IPS-NIHi7 (cell line): ENCODE results near the gene RBM23.
"Not testable (repeated sequence)": the region's sequence is repeated elsewhere in the genome, so short reads cannot be mapped to it uniquely, and the experiment has no call there.

Experiments
- DNase-seq: peaks from one replicate; pipeline ENCODE4 v3.0.0; 2012; ENCODE audit warnings: mixed read lengths; ENCODE audit errors: extremely low spot score

Gene RBM23

GRCh38 chr14:22919601-22919921, 612 bp upstream of the RBM23 start:
- DNase-seq = no peak

- no peak for DNase-seq
Observed at GRCh38 chr14:22915886-22916521, 2.9 kb downstream of the RBM23 start.

GRCh38 chr14:22914836-22915235, 4.1 kb downstream of the RBM23 start:
- DNase-seq = not testable (repeated sequence)

GRCh38 chr14:22910916-22911315, 8.0 kb downstream of the RBM23 start:
- DNase-seq = no peak

GRCh38 chr14:22908601-22909000, 10.3 kb downstream of the RBM23 start:
- no peak for DNase-seq

GRCh38 chr14:22907429-22907828, 11.5 kb downstream of the RBM23 start:
- DNase-seq = no peak

- DNase-seq = no peak
Observed at GRCh38 chr14:22906073-22906472, 12.9 kb downstream of the RBM23 start.

- DNase-seq = no peak
Observed at GRCh38 chr14:22905627-22906026, 13.3 kb downstream of the RBM23 start.

- no peak for DNase-seq
Observed at GRCh38 chr14:22903742-22904087, 15.2 kb downstream of the RBM23 start.

- no peak for DNase-seq
Observed at GRCh38 chr14:22901799-22902198, 17.1 kb downstream of the RBM23 start.

GRCh38 chr14:22900081-22900799, 18.7 kb downstream of the RBM23 start:
- DNase-seq = peak; percentile 71

GRCh38 chr14:22898302-22899090, 20.5 kb downstream of the RBM23 start:
- DNase-seq = no peak

- DNase-seq = no peak
Observed at GRCh38 chr14:22897357-22897756, 21.6 kb downstream of the RBM23 start.

- DNase-seq = no peak
Observed at GRCh38 chr14:22896760-22897159, 22.2 kb downstream of the RBM23 start.

- DNase-seq = no peak
Observed at GRCh38 chr14:22896356-22896755, 22.6 kb downstream of the RBM23 start.

GRCh38 chr14:22895402-22895801, 23.5 kb downstream of the RBM23 start:
- DNase-seq = no peak

- DNase-seq = no peak
Observed at GRCh38 chr14:22893706-22894105, 25.2 kb downstream of the RBM23 start.

- no peak for DNase-seq
Observed at GRCh38 chr14:22892488-22892887, 26.5 kb downstream of the RBM23 start.

- DNase-seq = no peak
Observed at GRCh38 chr14:22890416-22890815, 28.5 kb downstream of the RBM23 start.

- DNase-seq = no peak
Observed at GRCh38 chr14:22888662-22889061, 30.3 kb downstream of the RBM23 start.

GRCh38 chr14:22887990-22888378, 31.0 kb downstream of the RBM23 start:
- no peak for DNase-seq

GRCh38 chr14:22887260-22887989, 31.5 kb downstream of the RBM23 start:
- peak; percentile 77 for DNase-seq
